Measurements from ENCODE around the gene SAMHD1.
A peak's percentile ranks its signal among the peaks of the same experiment; 100 is the strongest.
"Not testable (repeated sequence)": the region's sequence is repeated elsewhere in the genome, so short reads cannot be mapped to it uniquely, and the experiment has no call there.

Gene SAMHD1

DNA sequence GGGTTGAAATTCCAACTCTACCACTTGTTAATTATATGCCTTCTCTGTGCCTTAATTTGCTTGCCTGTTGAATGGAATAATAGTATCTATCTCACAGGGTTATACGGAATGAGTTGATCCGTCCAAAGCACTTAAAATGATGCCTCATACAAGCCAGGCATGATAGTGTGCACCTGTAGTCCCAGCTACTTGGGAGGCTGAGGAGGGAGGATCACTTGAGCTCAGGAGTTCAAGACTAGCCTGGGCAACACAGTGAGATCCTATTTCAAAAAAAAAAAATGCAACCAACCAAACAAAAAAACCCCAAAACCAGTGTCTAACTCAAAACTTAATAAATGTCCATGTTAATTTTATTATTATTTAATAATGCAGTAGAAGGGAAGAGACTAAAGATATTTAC, 35.3 kb downstream of the SAMHD1 start:
- DNase-seq (ENCODE audit: low spot score): no peak

DNA sequence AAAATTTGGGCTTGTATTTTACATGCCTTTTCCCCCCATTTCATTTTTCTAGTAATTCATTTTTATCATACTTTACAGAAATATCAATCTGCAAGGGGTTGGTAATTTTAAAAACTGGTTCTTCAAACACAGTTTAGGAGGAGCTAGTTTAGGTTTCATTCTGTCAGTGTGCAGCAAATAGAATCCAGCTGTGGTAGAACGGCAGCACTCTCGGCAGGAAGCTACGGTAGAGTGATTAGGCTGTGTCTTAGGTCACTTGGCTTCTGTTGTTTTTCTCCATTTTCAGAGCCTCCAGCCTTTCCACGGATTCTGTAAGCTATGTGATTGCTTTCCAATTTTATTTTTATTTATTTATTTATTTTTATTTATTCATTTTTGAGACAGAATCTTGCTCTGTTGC, 42.9 kb downstream of the SAMHD1 start:
- no peak for DNase-seq (ENCODE audit: low spot score)

DNA sequence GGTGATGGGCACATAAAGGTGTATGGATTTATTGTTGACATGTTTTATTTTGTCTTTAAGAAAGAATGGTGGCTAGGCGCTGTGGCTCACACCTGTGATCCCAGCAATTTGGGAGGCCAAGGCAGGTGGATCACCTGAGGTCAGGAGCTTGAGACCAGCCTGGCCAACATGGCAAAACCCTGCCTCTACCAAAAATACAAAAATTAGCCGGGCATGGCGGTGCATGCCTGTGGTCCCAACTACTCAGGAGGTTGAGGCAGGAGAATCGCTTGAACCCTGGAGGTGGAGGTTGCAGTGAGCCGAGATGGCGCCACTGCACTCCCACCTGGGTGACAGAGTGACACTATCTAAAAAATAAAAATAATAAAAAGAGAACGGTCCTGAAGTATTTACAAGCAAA, 45.4 kb downstream of the SAMHD1 start:
- DNase-seq (ENCODE audit: low spot score): not testable (repeated sequence)

DNA sequence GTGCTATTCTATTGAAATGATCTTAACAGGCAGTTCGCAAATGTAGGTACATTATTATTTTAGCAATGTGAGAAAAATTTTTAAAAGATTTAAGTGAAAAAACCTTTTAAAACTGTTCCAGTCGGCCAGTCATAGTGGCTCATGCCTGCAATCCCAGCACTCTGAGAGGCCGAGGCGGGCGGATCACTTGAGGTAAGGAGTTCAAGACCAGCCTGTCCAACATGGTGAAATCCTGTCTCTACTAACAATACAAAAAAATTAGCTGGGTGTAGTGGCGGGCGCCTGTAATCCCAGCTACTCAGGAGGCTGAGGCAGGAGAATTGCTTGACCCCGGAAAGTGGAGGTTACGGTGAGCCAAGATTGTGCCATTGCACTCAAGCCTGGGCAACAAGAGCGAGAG, 45.9 kb downstream of the SAMHD1 start:
- DNase-seq (ENCODE audit: low spot score): not testable (repeated sequence)

DNA sequence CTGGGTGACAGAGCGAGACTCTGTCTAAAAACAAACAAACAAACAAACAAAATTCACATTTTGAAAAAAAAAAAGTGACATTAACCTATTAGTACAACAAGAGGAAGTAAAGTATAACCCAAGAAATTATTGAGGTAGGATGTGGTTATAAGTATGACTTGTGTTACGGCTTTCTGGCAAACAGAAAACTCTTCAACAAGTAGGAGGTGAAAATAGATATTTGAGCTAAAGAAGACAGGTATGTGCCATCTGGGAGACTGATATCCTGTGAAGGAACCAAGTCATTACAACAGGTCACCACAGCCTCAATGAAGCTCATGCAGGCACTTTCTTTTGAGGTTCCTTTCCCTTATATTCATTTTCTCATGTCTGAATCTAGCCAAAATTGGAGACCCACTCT, 46.8 kb downstream of the SAMHD1 start:
- no peak for DNase-seq (ENCODE audit: low spot score)

DNA sequence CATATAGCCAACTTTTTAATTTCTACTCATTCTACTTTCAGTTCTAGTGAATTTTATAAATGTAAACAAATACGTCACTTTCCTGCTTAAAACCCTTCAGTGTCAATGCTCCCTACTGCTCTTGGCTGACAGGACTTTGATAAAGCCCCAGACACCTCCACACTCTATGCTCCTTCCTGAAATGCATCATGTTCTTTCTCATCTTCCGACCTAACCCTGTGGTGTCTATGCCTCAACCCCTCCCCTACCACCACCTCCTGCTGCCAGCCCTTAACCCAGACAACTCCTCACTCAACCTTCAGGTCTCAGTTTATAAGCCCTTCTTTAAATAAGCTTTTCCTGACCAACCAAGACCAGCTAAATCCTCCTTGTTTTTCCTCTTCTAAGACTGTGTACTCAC, 56.5 kb downstream of the SAMHD1 start:
- no peak for DNase-seq (ENCODE audit: low spot score)

DNA sequence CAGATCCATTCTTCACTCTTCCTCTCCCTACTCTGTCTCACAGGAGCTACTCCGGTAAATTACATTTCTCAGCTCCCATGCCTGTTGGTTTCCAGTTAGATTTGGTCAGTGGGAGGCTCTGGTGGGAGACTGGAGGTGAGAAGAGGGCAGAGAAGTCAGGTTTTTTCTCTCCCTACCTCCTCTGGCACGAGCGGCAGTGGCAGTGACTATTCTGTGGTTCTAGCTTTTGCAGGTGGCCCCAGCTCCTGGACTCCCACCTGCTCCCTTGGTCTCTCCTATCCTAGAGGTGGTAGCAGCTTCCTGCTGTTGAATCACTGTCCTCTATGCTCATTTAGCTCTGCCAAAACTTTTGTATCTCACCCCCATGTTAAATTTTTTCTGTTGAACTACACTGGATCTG, 57.7 kb downstream of the SAMHD1 start:
- no peak for DNase-seq (ENCODE audit: low spot score)

DNA sequence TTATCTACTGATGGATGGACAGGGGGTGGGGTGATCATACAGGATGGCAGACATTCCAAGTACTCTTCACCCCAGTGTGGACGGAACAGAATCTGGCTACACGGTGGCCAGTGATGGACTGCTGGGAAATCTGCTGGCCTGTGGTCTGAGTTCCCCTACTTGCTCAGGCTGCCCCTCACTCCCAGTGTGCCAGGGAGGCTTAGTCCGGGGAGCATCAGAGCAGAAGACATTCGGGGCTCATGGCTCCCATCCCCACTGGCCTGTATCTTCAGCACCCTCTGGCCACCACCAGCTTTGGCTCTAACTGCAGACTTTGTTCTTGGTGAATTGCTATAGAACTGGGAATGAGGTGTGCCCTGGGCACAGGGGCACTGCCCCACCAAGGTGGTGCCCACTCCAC, 60.3 kb downstream of the SAMHD1 start:
- no peak for DNase-seq (ENCODE audit: low spot score)

DNA sequence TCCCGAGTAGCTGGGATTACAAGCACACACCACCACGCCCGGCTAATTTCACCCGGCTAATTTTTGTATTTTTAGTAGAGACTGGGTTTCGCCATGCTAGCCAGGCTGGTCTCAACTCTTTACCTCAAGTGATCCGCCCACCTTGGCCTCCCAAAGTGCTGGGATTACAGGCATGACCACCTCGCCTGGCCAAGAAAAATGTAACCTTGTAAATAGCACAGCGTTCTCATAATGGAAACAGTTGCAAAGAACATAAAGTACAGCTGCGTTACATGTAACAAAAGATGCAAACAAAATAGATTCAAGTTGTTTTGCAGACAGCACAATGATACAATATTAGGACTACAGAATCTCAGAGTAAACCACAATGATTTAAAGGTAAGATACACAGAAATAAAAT, 60.9 kb downstream of the SAMHD1 start:
- DNase-seq (ENCODE audit: low spot score): no peak

DNA sequence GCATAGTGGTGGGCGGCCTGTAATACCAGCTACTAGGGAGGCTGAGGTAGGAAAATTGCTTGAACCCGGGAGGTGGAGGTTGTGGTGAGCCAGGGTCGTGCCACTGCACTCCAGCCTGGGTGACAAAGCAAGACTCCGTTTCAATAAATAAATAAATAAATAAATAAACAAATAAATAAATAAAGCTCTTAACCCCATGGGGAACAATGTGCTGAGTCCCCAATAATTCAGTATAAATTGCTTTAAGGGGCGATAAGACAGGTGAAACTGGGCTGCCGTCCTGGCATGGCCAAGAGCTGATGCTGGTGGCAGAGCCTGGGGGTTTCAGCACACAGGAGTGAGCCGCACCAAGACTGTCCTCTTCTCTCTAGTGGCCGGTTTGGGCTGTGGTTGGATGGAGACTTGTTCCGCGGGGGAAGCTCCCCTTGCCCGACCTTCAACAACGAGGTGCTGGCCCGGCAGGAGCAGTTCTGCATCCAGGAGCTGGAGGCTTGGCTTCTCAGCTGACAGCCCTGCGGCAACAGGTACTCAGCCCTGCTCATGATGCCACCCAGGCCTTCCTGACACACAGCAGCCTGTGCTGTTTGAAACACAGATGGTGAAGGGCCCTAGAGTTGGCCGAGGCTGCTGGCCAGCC, 62.5 kb downstream of the SAMHD1 start:
- no peak for DNase-seq (ENCODE audit: low spot score)

DNA sequence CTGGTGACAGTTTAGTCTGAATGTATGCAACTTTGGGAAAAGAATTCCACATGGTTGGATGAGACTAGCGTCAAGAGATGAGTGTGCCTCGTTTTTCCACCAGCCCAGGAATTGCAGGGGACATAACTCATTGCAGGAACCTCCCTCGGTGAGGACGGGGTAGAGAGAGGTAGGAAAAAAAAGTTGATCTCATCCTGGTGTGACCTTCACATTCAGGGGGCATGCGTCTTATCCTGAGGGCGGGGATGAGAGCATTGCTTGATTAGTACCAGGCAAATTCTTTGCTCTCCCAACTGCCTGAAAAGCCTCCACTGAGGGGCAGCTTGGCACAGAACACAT, 63.8 kb downstream of the SAMHD1 start:
- DNase-seq (ENCODE audit: low spot score): no peak

DNA sequence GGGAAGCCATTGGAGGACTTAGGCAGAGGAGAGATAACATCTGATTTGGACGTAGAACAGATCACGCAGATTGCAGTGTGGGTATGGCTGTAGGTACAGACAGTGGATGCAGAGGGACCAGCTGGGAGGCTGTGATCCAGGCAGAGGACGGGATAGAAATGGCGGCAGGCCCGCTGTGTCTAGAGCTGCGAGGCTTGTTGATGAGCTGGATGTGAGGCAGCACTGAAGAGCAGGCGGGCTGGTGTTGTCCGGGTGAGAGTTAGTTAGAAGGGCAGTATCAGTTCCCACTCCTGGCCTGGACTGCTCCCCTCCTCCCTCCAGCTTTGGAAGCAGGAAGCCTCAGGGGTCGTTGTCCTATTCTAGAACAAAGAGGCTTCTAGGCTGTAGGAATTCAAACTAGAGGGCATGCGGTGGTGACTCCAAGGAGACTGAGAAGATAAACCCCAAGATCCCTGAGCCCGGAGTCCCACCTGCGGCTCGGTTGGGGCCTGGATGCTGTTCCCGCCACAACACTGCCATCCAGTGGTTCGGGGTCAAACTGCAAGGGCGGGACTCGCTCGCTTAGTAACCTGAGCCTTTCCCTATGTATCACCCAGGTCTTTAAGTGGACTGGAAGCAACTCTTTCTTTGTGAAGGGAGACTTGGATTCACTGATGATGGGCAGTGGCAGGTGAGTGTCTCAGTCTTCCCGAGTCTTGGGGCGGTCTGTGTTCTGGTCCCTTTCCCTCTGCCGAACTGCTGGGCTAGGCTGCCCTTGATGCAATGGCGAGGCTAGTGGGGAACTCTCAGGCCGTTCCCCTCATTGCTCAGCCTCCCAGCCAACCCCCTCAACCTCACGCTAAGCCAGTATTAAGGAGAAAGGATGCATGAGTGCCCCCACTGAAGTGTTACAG, 64.4 kb downstream of the SAMHD1 start:
- peak; percentile 68 for DNase-seq (ENCODE audit: low spot score)

DNA sequence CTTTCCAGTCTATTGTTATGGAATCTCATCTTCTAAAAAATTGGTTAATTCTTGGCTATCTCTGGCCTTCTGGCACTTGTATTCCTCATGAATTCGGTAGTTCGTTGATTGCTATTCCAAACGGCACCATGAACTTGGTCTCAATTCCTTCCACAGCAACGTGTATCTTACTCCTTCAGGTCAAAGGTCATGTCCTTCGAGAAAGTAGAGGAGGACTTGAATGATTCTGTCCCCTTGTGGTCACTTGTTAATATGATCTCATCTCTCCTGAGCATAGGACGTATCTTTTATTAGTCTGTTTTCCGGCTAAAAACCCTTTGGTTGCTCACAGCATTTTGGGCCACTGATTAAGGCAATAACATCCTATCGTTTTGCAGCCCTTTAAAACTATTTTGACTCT, 66.2 kb downstream of the SAMHD1 start:
- no peak for DNase-seq (ENCODE audit: low spot score)

DNA sequence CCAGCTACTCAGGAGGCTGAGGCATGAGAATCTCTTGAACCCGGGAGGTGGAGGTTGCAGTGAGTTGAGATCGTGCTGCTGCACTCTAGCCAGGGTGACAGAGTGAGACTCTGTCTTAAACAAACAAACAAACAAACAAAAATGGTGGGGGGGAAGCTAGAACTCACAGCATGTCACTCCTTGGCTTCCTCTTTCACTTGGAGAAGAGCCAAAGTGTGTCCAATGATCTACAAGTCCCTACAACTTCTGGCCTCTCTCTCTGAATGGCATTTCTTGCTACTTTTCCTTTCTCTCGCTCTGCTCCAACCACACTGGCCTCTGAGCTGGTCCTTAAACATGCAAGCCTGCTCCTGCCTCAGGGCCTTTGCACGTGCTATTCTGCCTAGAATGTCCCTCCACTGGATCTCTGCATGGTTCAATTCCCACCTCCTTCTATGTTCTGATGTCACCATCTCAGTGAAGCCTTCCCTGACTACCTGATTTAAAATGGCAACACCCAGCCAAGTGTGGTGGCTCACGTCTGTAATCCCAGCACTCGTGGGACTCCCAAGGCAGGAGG, 67.5 kb downstream of the SAMHD1 start:
- no peak for DNase-seq (ENCODE audit: low spot score)

DNA sequence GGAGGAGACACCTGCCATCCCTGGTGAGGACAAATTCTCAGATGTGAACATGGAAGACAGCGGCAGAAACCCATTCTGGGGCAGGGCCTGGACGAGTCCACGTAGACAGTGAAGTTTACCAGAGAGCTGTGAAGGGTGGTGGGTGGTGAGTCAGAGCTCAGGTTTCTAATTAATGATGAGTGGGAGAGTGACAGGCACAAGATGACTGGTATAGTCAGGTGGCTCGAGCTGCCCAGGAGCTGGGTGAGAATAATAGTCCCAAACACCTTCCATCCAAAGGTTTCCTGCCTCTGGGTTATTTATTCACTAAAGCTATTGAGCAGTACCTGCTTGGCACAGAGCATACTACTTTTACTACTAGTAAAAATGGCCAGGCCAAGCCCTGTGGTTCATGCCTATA, 69.6 kb downstream of the SAMHD1 start:
- no peak for DNase-seq (ENCODE audit: low spot score)

DNA sequence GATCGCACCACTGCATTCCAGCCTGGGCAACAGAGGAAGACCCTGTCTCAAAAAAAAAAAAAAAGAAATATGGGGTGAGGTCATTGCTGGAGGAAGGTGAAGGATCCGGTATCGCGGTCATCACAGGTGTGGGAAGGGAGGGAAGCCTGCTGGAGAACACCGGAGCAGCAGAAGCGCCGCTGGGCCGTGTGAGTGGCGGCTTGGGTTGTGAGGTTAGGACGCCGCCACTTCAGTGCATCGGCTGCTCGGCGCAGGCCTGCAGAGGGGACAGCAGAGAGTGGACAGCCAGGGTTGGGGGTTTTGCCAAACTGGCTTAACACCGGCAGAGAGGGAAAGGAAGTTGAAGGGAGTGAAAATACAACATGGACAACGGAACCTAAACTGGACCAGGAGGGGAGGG, 70.2 kb downstream of the SAMHD1 start:
- DNase-seq (ENCODE audit: low spot score): no peak

DNA sequence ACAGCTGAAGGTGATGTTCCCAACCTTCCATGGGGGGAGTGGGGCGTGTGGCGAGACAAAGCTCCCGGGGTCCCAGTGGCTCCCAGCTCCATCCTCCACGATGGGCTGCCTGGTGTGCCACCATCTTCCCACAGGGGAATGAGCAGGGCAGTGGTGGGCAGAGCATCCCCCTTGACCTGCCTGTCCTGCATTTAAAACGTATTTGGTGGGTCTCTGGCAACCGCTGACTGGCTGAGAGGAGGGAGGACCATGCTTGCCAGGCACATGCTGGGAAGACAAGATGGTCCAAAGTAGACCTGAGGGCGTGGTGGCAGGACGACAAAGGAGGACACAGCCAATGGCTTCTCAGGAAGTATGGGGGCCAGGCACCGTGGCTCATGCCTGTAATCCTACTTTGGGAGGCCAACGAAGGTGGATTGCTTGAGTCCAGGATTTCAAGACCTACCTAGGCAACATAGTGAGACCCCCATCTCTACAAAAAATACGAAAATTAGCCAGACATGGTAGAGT, 70.7 kb downstream of the SAMHD1 start:
- DNase-seq (ENCODE audit: low spot score): no peak

DNA sequence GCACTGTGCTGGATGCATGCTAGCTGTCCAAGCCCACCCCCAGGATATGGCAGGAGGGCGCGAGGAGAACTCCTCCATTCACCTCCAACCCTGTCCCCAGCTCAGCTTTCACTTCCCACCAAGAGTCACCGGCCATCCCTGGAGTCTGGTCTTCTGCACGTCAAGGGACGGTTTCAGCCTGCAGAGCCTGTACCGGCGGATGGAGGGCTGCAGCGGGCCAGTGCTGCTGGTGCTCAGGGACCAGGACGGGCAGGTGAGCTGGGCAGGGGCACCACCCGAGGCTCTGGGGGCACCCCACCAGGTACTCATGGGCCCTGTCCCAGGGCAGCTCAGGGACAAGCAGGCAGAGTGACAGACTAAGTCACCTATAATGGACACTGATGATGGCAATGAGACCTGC, 72.6 kb downstream of the SAMHD1 start:
- no peak for DNase-seq (ENCODE audit: low spot score)

DNA sequence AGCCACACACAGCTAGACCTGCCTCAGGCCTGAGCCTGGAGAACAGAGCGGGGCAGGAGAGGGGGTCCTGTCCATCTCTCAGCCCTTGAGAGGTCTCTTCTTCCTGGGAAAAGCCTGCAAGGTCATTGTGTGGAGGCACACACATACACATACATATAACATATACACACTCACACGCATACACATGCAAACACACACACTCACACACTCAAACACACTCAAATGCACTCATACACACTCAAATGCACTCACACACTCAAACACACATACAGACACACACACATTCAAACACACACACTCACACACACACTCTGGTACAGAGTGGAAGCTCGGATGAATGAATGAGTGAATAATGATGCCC, 75.1 kb downstream of the SAMHD1 start:
- DNase-seq (ENCODE audit: low spot score): no peak

DNA sequence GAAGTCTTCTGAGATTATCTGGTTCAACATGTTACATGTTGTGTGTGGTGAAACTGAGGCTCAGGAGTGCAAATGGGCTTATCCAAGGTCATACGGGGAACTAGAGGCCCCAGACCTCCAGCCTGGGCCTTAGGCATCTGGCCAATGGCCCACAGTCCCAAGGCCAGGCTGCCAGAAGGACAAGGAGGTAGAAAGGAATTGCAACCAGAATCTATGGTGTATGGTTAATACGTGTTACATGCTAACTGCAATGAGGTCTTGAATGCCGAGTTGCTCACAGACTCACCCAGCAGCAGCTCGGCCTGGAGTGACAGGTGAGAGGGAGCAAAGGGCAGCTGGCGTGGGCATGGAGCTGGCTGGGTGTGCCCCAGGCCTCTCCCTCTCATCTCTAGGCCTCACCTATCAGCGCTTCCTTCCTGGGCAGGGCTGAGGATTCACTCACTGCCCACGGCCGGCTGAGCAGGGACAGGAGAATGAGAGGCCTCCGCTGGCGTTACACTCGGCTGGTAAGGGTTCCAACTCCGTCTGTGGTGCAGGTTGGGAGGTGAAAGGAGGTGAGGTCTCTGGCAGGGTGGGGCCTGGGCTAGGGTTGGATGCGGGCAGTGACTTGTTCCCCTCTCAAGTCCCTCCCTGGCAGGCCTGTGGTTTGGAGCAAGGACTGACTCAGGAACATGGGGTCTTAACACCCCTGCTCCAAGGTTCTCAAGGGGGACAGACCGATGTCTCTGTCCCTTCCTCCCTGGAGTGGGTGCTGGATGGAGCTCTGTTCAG, 75.6 kb downstream of the SAMHD1 start, which contains the start of gene TLDC2:
TSS of gene TLDC2 (plus strand) at position 437 of the 771 bp plus-strand sequence. CDS start at position 474, 37 bp downstream.
- DNase-seq (ENCODE audit: low spot score): no peak

DNA sequence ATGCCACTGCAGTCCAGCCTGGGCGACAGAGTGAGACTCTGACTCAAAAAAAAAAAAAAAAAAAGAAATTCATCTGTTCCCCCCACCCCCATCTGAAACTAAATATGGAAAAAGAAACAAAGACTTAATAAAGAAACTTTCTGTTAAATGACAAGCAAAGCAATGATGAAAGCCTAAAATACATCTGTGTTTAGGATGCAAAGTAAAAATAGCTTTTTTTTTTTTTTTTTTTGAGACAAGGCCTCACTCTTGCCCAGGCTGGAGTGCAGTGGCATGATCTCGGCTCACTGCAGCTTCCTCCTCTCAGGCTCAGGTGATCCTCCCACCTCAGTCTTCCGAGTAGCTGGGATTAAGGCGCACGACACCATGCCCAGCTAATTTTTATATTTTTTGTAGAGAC, 76.4 kb downstream of the SAMHD1 start:
- not testable (repeated sequence) for DNase-seq (ENCODE audit: low spot score)

DNA sequence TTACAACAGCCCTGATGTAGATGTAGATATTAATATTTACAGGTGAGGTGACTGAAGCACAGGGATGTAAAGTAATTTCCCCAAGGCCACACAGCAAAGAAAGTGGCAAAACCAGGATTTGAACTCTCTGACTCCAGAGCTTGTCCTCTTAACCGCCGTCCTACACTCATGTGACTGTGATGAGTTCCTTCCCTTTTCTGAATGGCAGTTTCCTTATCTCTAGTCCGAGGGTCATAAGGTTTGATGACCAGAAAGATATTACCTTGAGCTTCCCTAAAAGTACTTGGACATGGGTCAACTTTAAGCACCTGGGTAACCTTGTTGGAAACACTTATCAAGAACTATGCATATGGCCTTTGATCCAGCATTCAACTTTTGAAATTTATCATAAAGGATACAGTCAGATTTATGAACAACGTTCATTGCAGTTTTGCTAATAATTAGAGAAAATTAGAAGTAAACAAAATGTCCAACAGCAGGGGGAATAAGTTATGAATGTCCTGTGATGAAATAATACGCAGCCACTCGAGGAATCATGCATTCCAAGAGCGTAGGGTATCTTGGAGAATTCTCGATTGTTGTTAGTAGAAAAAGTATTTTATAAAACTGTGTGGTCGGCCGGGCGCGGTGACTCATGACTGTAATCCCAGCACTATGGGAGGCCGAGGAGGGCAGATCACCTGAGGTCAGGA, 77.9 kb downstream of the SAMHD1 start:
- no peak for DNase-seq (ENCODE audit: low spot score)

Data from kidney capillary endothelial cell (primary cell).